ENCODE data around the gene IFNL3. TPM values are rescaled to one million over a fixed set of nuclear protein-coding genes. Genes with fewer than 3 reads are reported as not detected.

The IFNL3 gene
- total and polyA plus RNA-seq, 2 donors (not counting 1 experiment from before 2014, with no cell fraction given), result not detected

DNA sequence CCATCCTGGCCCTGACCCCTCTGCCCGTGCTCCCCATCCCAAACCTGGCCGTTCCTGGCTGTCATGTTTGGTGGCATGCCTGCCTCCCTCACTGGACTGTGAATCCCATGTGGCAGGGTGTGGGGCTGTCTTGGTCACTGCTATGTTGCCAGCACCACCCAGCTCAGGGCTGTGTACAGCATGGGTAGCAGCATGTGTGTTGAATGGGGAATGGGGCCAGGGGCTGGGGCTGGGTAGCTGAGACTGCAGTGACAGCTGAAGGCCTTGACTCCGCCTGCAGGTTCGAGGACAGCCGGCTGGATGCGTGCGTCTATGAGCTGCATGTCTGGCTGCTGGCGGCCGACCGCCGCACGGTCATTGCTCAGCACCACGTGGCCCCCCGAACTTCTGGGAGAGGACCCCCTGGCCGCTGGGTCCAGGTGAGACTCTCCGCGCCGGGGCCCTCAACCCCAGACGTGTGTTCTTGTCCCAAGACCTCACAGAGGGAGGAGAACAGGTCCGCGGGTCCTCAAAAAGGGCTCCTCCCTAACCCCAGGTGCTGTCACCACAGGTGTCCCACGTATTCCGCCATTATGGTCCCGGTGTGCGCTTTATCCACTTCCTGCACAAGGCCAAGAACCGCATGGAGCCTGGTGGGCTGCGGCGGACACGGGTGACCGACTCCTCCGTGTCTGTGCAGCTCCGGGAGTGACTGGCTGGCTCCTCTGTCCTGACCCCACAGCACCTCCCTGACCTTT lies 44.6 kb downstream of the IFNL3 start:
- Histone ChIP-seq H3K9ac (ENCODE audit: insufficient read depth, low read length) (no peak overlapping the region), H3K27me3 (ENCODE audit: control insufficient read depth, insufficient read depth, low read length) (peaks cover 37% of the 10 kb centered on the region), H3K36me3 (ENCODE audit: control insufficient read depth, insufficient read depth, low read length) (no peaks in the 10 kb centered on the region), H3K4me2 (ENCODE audit: extremely low read depth, insufficient read depth, low read length) (no peak overlapping the region), H3K79me2 (ENCODE audit: control insufficient read depth, insufficient read depth, low read length) (no peaks in the 10 kb centered on the region), H3K4me1 (ENCODE audit: control insufficient read depth, extremely low read depth, insufficient read depth, low read length) (no peaks in the 10 kb centered on the region), H3K27ac (ENCODE audit: insufficient read depth, low read length) (no peak overlapping the region), H2AFZ (ENCODE audit: low read length) (no peak overlapping the region), H3K9me3 (ENCODE audit: control insufficient read depth, insufficient read depth, low read depth, low read length) (no peaks in the 10 kb centered on the region), H3K4me3 (replicated peaks in 1 of 4; ENCODE audit: control extremely low read depth in 1 of 4, insufficient read depth in 1 of 4, low read depth in 3 of 4, low read length in 4 of 4) (no peak overlapping the region), H4K20me1 (ENCODE audit: control insufficient read depth, extremely low read depth, insufficient read depth, low read length) (no peaks in the 10 kb centered on the region)
- TF ChIP-seq, protein P1, sequence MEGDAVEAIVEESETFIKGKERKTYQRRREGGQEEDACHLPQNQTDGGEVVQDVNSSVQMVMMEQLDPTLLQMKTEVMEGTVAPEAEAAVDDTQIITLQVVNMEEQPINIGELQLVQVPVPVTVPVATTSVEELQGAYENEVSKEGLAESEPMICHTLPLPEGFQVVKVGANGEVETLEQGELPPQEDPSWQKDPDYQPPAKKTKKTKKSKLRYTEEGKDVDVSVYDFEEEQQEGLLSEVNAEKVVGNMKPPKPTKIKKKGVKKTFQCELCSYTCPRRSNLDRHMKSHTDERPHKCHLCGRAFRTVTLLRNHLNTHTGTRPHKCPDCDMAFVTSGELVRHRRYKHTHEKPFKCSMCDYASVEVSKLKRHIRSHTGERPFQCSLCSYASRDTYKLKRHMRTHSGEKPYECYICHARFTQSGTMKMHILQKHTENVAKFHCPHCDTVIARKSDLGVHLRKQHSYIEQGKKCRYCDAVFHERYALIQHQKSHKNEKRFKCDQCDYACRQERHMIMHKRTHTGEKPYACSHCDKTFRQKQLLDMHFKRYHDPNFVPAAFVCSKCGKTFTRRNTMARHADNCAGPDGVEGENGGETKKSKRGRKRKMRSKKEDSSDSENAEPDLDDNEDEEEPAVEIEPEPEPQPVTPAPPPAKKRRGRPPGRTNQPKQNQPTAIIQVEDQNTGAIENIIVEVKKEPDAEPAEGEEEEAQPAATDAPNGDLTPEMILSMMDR (conservative IDR thresholded peaks at IDR 0.05 in 1 of 2, IDR thresholded peaks at IDR 0.05 in 1 of 2; ENCODE audit: low read depth in 1 of 2, low read length in 2 of 2), result no peak
- TF ChIP-seq EZH2 (IDR thresholded peaks at IDR 0.05; ENCODE audit: low read length, missing control alignments), result no peak
- no peak for DNase-seq (ENCODE audit: low read depth in 2 of 2)

DNA sequence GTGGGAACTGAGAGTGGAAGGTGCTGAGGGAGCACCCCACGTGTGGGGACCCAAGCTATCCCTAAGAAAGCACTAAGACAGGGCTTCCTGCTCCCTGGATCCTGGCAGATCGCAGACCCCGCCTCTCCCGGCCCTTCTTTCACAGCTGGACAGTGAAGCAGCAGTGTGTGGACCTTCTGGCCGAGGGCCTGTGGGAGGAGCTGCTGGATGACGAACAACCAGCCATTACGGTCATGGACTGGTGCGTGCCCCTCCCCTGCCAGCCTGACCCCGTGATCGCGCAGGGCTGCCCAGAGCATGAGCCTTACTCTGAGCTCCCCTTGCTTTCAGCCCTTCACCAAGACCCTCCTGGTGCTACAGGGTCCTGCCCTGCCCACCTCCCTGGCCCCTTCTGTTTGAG lies 45.8 kb downstream of the IFNL3 start:
- peak; percentile 26 to 78 for DNase-seq (ENCODE audit: low read depth in 2 of 2)
- Histone ChIP-seq H3K9ac (ENCODE audit: insufficient read depth, low read length) (no peak overlapping the region), H3K4me3 (replicated peaks in 1 of 4; ENCODE audit: control extremely low read depth in 1 of 4, insufficient read depth in 1 of 4, low read depth in 3 of 4, low read length in 4 of 4) (no peak overlapping the region), H3K4me2 (ENCODE audit: extremely low read depth, insufficient read depth, low read length) (peak overlapping the region; percentile 59), H3K79me2 (ENCODE audit: control insufficient read depth, insufficient read depth, low read length) (no peaks in the 10 kb centered on the region), H3K27me3 (ENCODE audit: control insufficient read depth, insufficient read depth, low read length) (peaks cover 38% of the 10 kb centered on the region), H3K27ac (ENCODE audit: insufficient read depth, low read length) (no peak overlapping the region), H3K36me3 (ENCODE audit: control insufficient read depth, insufficient read depth, low read length) (no peaks in the 10 kb centered on the region), H3K9me3 (ENCODE audit: control insufficient read depth, insufficient read depth, low read depth, low read length) (no peaks in the 10 kb centered on the region), H2AFZ (ENCODE audit: low read length) (peak overlapping the region; percentile 84), H4K20me1 (ENCODE audit: control insufficient read depth, extremely low read depth, insufficient read depth, low read length) (no peaks in the 10 kb centered on the region), H3K4me1 (ENCODE audit: control insufficient read depth, extremely low read depth, insufficient read depth, low read length) (no peaks in the 10 kb centered on the region)
- TF ChIP-seq, protein P1 (conservative IDR thresholded peaks at IDR 0.05 in 1 of 2, IDR thresholded peaks at IDR 0.05 in 1 of 2; ENCODE audit: low read depth in 1 of 2, low read length in 2 of 2), result no peak
- no peak for TF ChIP-seq EZH2 (IDR thresholded peaks at IDR 0.05; ENCODE audit: low read length, missing control alignments)

DNA sequence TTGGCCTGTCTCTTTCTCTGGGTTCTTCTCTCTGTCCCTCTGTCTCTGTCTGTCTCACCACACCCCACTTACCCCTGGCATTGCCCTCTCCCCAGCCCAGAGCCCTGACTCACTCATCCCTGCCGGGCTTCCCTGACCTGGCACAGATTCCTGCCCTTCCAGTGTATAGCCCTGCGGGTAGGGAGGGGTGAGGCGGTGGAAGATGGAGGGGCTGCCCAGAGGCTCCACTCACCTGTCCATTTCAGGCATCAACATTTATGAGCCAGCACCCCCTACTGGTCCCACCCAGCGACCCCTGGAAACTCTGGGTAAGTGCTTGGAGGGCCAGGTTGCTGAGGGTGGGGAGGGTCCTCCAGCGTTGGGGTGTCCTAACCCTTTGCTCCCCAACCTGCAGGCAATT lies 47.0 kb downstream of the IFNL3 start:
- H3K4me1 ChIP-seq (ENCODE audit: control insufficient read depth, extremely low read depth, insufficient read depth, low read length), result no peaks in the 10 kb centered on the region
- H3K9me3 ChIP-seq (ENCODE audit: control insufficient read depth, insufficient read depth, low read depth, low read length), result no peaks in the 10 kb centered on the region
- H2AFZ ChIP-seq (ENCODE audit: low read length), result no peak overlapping the region
- no peak overlapping the region for H3K27ac ChIP-seq (ENCODE audit: insufficient read depth, low read length)
- H3K36me3 ChIP-seq (ENCODE audit: control insufficient read depth, insufficient read depth, low read length), result no peaks in the 10 kb centered on the region
- H3K4me3 ChIP-seq (replicated peaks in 1 of 4; ENCODE audit: control extremely low read depth in 1 of 4, insufficient read depth in 1 of 4, low read depth in 3 of 4, low read length in 4 of 4), result no peak overlapping the region
- no peak for DNase-seq (ENCODE audit: low read depth in 2 of 2)
- H3K79me2 ChIP-seq (ENCODE audit: control insufficient read depth, insufficient read depth, low read length), result no peaks in the 10 kb centered on the region
- TF ChIP-seq, protein P1 (conservative IDR thresholded peaks at IDR 0.05 in 1 of 2, IDR thresholded peaks at IDR 0.05 in 1 of 2; ENCODE audit: low read depth in 1 of 2, low read length in 2 of 2), result no peak
- no peak for TF ChIP-seq EZH2 (IDR thresholded peaks at IDR 0.05; ENCODE audit: low read length, missing control alignments)
- H3K9ac ChIP-seq (ENCODE audit: insufficient read depth, low read length), result no peak overlapping the region
- no peaks in the 10 kb centered on the region for H4K20me1 ChIP-seq (ENCODE audit: control insufficient read depth, extremely low read depth, insufficient read depth, low read length)
- peaks cover 33% of the 10 kb centered on the region for H3K27me3 ChIP-seq (ENCODE audit: control insufficient read depth, insufficient read depth, low read length)
- no peak overlapping the region for H3K4me2 ChIP-seq (ENCODE audit: extremely low read depth, insufficient read depth, low read length)

Measured in fibroblast of lung (primary cell).